NCI-H510A (cell line): ENCODE results near the gene CCT4.
"Not testable (repeated sequence)": the region's sequence is repeated elsewhere in the genome, so short reads cannot be mapped to it uniquely, and the experiment has no call there.

ENCODE experiments used
- DNase-seq: peaks from one replicate; lab custom pipeline; 2025; lab: John Stamatoyannopoulos, UW

CCT4 gene

GRCh38 chr2:61879351-61879750, 9.1 kb downstream of the CCT4 start:
- not testable (repeated sequence) for DNase-seq

- DNase-seq: no peak
Measured at GRCh38 chr2:61878761-61879160, 9.7 kb downstream of the CCT4 start.

GRCh38 chr2:61877571-61878245, 10.7 kb downstream of the CCT4 start:
- no peak for DNase-seq

GRCh38 chr2:61876400-61876799, 12.1 kb downstream of the CCT4 start:
- DNase-seq: no peak

GRCh38 chr2:61866482-61867089, 21.9 kb downstream of the CCT4 start:
- not testable (repeated sequence) for DNase-seq

GRCh38 chr2:61862085-61862484, 26.4 kb downstream of the CCT4 start:
- no peak for DNase-seq

- no peak for DNase-seq
Measured at GRCh38 chr2:61857224-61857623, 31.2 kb downstream of the CCT4 start.

- no peak for DNase-seq
Measured at GRCh38 chr2:61855318-61855613, 33.2 kb downstream of the CCT4 start.

- DNase-seq: peak; percentile 95
Measured at GRCh38 chr2:61854564-61855317, 33.7 kb downstream of the CCT4 start.

GRCh38 chr2:61853847-61854563, 34.5 kb downstream of the CCT4 start, which contains the start of gene FAM161A:
FAM161A (minus strand) TSS chr2:61854060; CDS start chr2:61854041, 19 bp downstream.
- DNase-seq: peak; percentile 87

GRCh38 chr2:61853086-61853846, 35.2 kb downstream of the CCT4 start:
- peak; percentile 47 for DNase-seq

GRCh38 chr2:61851270-61851669, 37.2 kb downstream of the CCT4 start:
- DNase-seq: not testable (repeated sequence)

GRCh38 chr2:61845320-61845719, 43.1 kb downstream of the CCT4 start:
- DNase-seq: no peak

- no peak for DNase-seq
Measured at GRCh38 chr2:61841286-61841685, 47.2 kb downstream of the CCT4 start.

GRCh38 chr2:61834893-61835292, 53.6 kb downstream of the CCT4 start:
- DNase-seq: no peak

GRCh38 chr2:61833971-61834370, 54.5 kb downstream of the CCT4 start:
- DNase-seq: no peak

- DNase-seq: no peak
Measured at GRCh38 chr2:61832183-61832841, 56.1 kb downstream of the CCT4 start.

- DNase-seq: no peak
Measured at GRCh38 chr2:61822255-61822654, 66.2 kb downstream of the CCT4 start.
